ENCODE data around the gene ARMC5. TPM values are rescaled to one million over a fixed set of nuclear protein-coding genes. Genes with fewer than 3 reads are reported as not detected.

The ARMC5 gene
- total and polyA plus RNA-seq, 2 experiments from 2014 or later = 7.0 to 11.2 TPM

- Histone ChIP-seq H3K9ac (no peak overlapping the region), H3F3A (ENCODE audit: insufficient read depth) (no peaks in the 10 kb centered on the region), H3K79me2 (ENCODE audit: insufficient read depth) (no peaks in the 10 kb centered on the region), H3K9me3 (ENCODE audit: low read depth) (no peaks in the 10 kb centered on the region), H3K4me3 (peak overlapping the region; percentile 75), H4K20me1 (ENCODE audit: insufficient read depth) (no peaks in the 10 kb centered on the region), H3K27me3 (replicated peaks; ENCODE audit: insufficient read depth) (peaks cover 8% of the 10 kb centered on the region; the same call in 1 of the 2 replicates), H3K27ac (no peak overlapping the region), H3K4me2 (ENCODE audit: unreplicated experiment) (peak overlapping the region; percentile 90), H2AFZ (no peak overlapping the region), H3K36me3 (ENCODE audit: low read depth) (no peaks in the 10 kb centered on the region; the same call in 1 of the 2 replicates), H3K4me1 (ENCODE audit: insufficient read depth) (0 out of 2 replicates have a peak, but pooled peaks cover 13% of the 10 kb centered on the region), H3K9me2 (ENCODE audit: insufficient read depth) (no peaks in the 10 kb centered on the region)
- TF ChIP-seq EZH2 (IDR thresholded peaks at IDR 0.05; ENCODE audit: insufficient read depth, poor library complexity, severe bottlenecking) (no peak), EZH2phosphoT487 (IDR thresholded peaks at IDR 0.05; ENCODE audit: insufficient read depth, low read depth) (no peak)
- in situ Hi-C loops (cut with MboI) = no loop called here
- 46 to 47% methylated on average over 58 to 69 of the region's 77 CpGs for WGBS, 2 experiments (ENCODE audit: low coverage in 1 of 2, low lambda C conversion rate in 2 of 2, missing lambda C conversion rate in 2 of 2)
- DNase-seq = no peak
These were observed 29.4 kb downstream of the ARMC5 start for GRCh38 chr16:31488468-31489297.

DNA sequence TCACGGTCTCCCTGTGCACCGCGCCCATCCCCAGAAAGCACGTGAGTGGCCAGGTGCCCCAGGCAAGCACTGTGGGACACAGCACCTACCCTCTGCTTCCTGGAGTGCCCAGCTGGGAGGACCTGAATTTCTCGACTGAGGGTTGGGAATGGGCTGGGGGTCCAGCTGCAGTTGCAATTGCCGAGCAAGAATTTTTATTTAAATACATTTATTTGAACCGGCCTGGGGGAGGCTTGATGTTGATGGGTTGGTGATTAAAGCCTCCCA is 29.9 kb downstream of the ARMC5 start:
- no peak for TF ChIP-seq EZH2 (IDR thresholded peaks at IDR 0.05; ENCODE audit: insufficient read depth, poor library complexity, severe bottlenecking)
- TF ChIP-seq EZH2phosphoT487 (IDR thresholded peaks at IDR 0.05; ENCODE audit: insufficient read depth, low read depth) = no peak
- H3K4me1 ChIP-seq (ENCODE audit: insufficient read depth) = 0 out of 2 replicates have a peak, but pooled peaks cover 13% of the 10 kb centered on the region
- H3K9me2 ChIP-seq (ENCODE audit: insufficient read depth) = no peaks in the 10 kb centered on the region
- in situ Hi-C loops (cut with MboI) = no loop called here
- DNase-seq = no peak
- no peak overlapping the region for H3K4me3 ChIP-seq
- H2AFZ ChIP-seq = no peak overlapping the region
- H3K9me3 ChIP-seq (ENCODE audit: low read depth) = no peaks in the 10 kb centered on the region
- H4K20me1 ChIP-seq (ENCODE audit: insufficient read depth) = no peaks in the 10 kb centered on the region
- no peak overlapping the region for H3K4me2 ChIP-seq (ENCODE audit: unreplicated experiment)
- no peaks in the 10 kb centered on the region for H3F3A ChIP-seq (ENCODE audit: insufficient read depth)
- H3K36me3 ChIP-seq (ENCODE audit: low read depth) = no peaks in the 10 kb centered on the region; the same call in 1 of the 2 replicates
- H3K9ac ChIP-seq = no peak overlapping the region
- H3K79me2 ChIP-seq (ENCODE audit: insufficient read depth) = no peaks in the 10 kb centered on the region
- H3K27ac ChIP-seq = no peak overlapping the region
- peaks cover 8% of the 10 kb centered on the region; the same call in 1 of the 2 replicates for H3K27me3 ChIP-seq (replicated peaks; ENCODE audit: insufficient read depth)
- 72 to 77% methylated on average over 7 of the region's 7 CpGs for WGBS, 2 experiments (ENCODE audit: low coverage in 1 of 2, low lambda C conversion rate in 2 of 2, missing lambda C conversion rate in 2 of 2)

- Histone ChIP-seq H3K9me3 (ENCODE audit: low read depth) (no peaks in the 10 kb centered on the region), H3K9me2 (ENCODE audit: insufficient read depth) (no peaks in the 10 kb centered on the region), H3K27me3 (replicated peaks; ENCODE audit: insufficient read depth) (peaks cover 8% of the 10 kb centered on the region; the same call in 1 of the 2 replicates), H3F3A (ENCODE audit: insufficient read depth) (no peaks in the 10 kb centered on the region), H3K36me3 (ENCODE audit: low read depth) (no peaks in the 10 kb centered on the region; the same call in 1 of the 2 replicates), H2AFZ (no peak overlapping the region), H3K9ac (no peak overlapping the region), H3K79me2 (ENCODE audit: insufficient read depth) (no peaks in the 10 kb centered on the region), H3K4me3 (no peak overlapping the region), H4K20me1 (ENCODE audit: insufficient read depth) (no peaks in the 10 kb centered on the region), H3K4me1 (ENCODE audit: insufficient read depth) (0 out of 2 replicates have a peak, but pooled peaks cover 13% of the 10 kb centered on the region), H3K27ac (no peak overlapping the region), H3K4me2 (ENCODE audit: unreplicated experiment) (no peak overlapping the region)
- 77 to 80% methylated on average over 22 of the region's 22 CpGs for WGBS, 2 experiments (ENCODE audit: low coverage in 1 of 2, low lambda C conversion rate in 2 of 2, missing lambda C conversion rate in 2 of 2)
- TF ChIP-seq EZH2phosphoT487 (IDR thresholded peaks at IDR 0.05; ENCODE audit: insufficient read depth, low read depth) (no peak), EZH2 (IDR thresholded peaks at IDR 0.05; ENCODE audit: insufficient read depth, poor library complexity, severe bottlenecking) (no peak)
- in situ Hi-C loops (cut with MboI) = no loop called here
- DNase-seq = no peak
These were observed 30.6 kb downstream of the ARMC5 start for GRCh38 chr16:31489616-31490584.

DNA sequence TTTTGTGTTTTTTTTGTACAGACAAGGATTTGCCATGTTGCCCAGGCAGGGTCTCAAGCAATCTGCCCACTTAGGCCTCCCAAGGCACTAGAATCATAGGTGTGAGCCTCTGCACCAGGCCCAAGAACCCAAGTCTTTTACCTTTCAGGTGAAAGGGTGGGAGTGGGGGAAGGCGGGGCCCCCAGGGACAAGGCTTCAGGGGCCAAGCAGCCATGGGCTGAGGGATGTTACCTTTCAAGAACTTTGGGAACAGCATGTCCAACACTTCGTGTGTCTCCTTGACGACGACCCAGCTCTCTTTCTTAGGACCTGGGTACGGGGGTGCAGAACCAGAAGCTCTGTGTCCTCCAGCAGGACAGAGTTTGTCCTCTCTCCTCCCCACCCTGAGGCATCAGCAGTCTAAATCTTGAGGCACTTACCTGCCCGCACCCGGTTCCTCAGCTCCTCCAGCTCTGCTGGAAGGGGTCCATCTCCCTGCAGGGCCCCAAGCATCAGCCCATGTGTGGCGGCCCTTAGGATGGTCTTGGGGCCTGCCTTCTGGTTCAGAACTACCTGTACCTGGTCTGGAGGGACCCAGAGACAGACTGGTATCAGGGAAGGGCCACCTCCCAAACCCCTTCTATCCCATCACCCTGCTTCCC is 32.6 kb downstream of the ARMC5 start:
- Histone ChIP-seq H3K36me3 (ENCODE audit: low read depth) (no peaks in the 10 kb centered on the region; the same call in 1 of the 2 replicates), H4K20me1 (ENCODE audit: insufficient read depth) (no peaks in the 10 kb centered on the region), H2AFZ (no peak overlapping the region), H3K9me3 (ENCODE audit: low read depth) (no peaks in the 10 kb centered on the region), H3K9me2 (ENCODE audit: insufficient read depth) (no peaks in the 10 kb centered on the region), H3K27ac (no peak overlapping the region), H3K4me3 (no peak overlapping the region), H3F3A (ENCODE audit: insufficient read depth) (no peaks in the 10 kb centered on the region), H3K4me2 (ENCODE audit: unreplicated experiment) (no peak overlapping the region), H3K9ac (no peak overlapping the region), H3K27me3 (replicated peaks; ENCODE audit: insufficient read depth) (peaks cover 8% of the 10 kb centered on the region; the same call in 1 of the 2 replicates), H3K79me2 (ENCODE audit: insufficient read depth) (no peaks in the 10 kb centered on the region), H3K4me1 (ENCODE audit: insufficient read depth) (0 out of 2 replicates have a peak, but pooled peaks cover 13% of the 10 kb centered on the region)
- in situ Hi-C loops (cut with MboI) = no loop called here
- no peak for TF ChIP-seq EZH2phosphoT487 (IDR thresholded peaks at IDR 0.05; ENCODE audit: insufficient read depth, low read depth)
- TF ChIP-seq EZH2 (IDR thresholded peaks at IDR 0.05; ENCODE audit: insufficient read depth, poor library complexity, severe bottlenecking) = no peak
- no peak for DNase-seq
- 82 to 92% methylated on average over 7 to 8 of the region's 8 CpGs for WGBS, 2 experiments (ENCODE audit: low coverage in 1 of 2, low lambda C conversion rate in 2 of 2, missing lambda C conversion rate in 2 of 2)
